Measurements from ENCODE around the gene NFKB2.

NFKB2 gene

GRCh38 chr10:102407425-102408130 lies 12.1 kb downstream of the NFKB2 start:
- DNase-seq (ENCODE audit: low read depth in 3 of 3, low spot score in 1 of 3) = no peak

GRCh38 chr10:102408131-102408727 lies 12.7 kb downstream of the NFKB2 start:
- DNase-seq (ENCODE audit: low read depth in 3 of 3, low spot score in 1 of 3) = no peak

GRCh38 chr10:102408728-102409603 lies 13.5 kb downstream of the NFKB2 start:
- peak in 2 of 3 donors; percentile 57 to 73 for DNase-seq (ENCODE audit: low read depth in 3 of 3, low spot score in 1 of 3)

- no peak for DNase-seq (ENCODE audit: low read depth in 3 of 3, low spot score in 1 of 3)
Measured at GRCh38 chr10:102409604-102410428, 14.3 kb downstream of the NFKB2 start.

GRCh38 chr10:102410429-102411073 lies 15.0 kb downstream of the NFKB2 start:
- peak in 1 of 3 donors; percentile 58 for DNase-seq (ENCODE audit: low read depth in 3 of 3, low spot score in 1 of 3)

- DNase-seq (ENCODE audit: low read depth in 3 of 3, low spot score in 1 of 3) = no peak
Measured at GRCh38 chr10:102411341-102412255, 16.1 kb downstream of the NFKB2 start.

GRCh38 chr10:102412293-102412692 lies 16.8 kb downstream of the NFKB2 start:
- DNase-seq (ENCODE audit: low read depth in 3 of 3, low spot score in 1 of 3) = no peak

GRCh38 chr10:102413053-102413705 lies 17.7 kb downstream of the NFKB2 start:
- no peak for DNase-seq (ENCODE audit: low read depth in 3 of 3, low spot score in 1 of 3)

GRCh38 chr10:102413806-102414561 lies 18.5 kb downstream of the NFKB2 start:
- DNase-seq (ENCODE audit: low read depth in 3 of 3, low spot score in 1 of 3) = no peak

- DNase-seq (ENCODE audit: low read depth in 3 of 3, low spot score in 1 of 3) = no peak
Measured at GRCh38 chr10:102414749-102415148, 19.2 kb downstream of the NFKB2 start.

- no peak for DNase-seq (ENCODE audit: low read depth in 3 of 3, low spot score in 1 of 3)
Measured at GRCh38 chr10:102416283-102416682, 20.8 kb downstream of the NFKB2 start.

- no peak for DNase-seq (ENCODE audit: low read depth in 3 of 3, low spot score in 1 of 3)
Measured at GRCh38 chr10:102416695-102417094, 21.2 kb downstream of the NFKB2 start.

- no peak for DNase-seq (ENCODE audit: low read depth in 3 of 3, low spot score in 1 of 3)
Measured at GRCh38 chr10:102418622-102419268, 23.2 kb downstream of the NFKB2 start, which contains the start of gene PSD. Gene PSD (minus strand): TSS chr10:102418785. CDS start chr10:102417038, 1,747 bp downstream.

GRCh38 chr10:102419269-102420180 lies 24.0 kb downstream of the NFKB2 start:
- peak in 1 of 3 donors; percentile 64 for DNase-seq (ENCODE audit: low read depth in 3 of 3, low spot score in 1 of 3)

- DNase-seq (ENCODE audit: low read depth in 3 of 3, low spot score in 1 of 3) = no peak
Measured at GRCh38 chr10:102420181-102420713, 24.7 kb downstream of the NFKB2 start.
